ENCODE data around the gene ERGIC2.
A peak's percentile ranks its signal among the peaks of the same experiment; 100 is the strongest.
"Not testable (repeated sequence)": the region's sequence is repeated elsewhere in the genome, so short reads cannot be mapped to it uniquely, and the experiment has no call there.

Gene ERGIC2, protein sequence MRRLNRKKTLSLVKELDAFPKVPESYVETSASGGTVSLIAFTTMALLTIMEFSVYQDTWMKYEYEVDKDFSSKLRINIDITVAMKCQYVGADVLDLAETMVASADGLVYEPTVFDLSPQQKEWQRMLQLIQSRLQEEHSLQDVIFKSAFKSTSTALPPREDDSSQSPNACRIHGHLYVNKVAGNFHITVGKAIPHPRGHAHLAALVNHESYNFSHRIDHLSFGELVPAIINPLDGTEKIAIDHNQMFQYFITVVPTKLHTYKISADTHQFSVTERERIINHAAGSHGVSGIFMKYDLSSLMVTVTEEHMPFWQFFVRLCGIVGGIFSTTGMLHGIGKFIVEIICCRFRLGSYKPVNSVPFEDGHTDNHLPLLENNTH

GRCh38 chr12:29380536-29381523, at the start of gene ERGIC2:
Gene ERGIC2 (minus strand): TSS chr12:29381172. CDS start chr12:29371633, 9,539 bp downstream.
- DNase-seq (ENCODE audit: low read depth in 2 of 2), result peak; percentile 97 to 98

GRCh38 chr12:29430716-29431044, 49.7 kb upstream of the ERGIC2 start:
- no peak for DNase-seq (ENCODE audit: low read depth in 2 of 2)

DNA sequence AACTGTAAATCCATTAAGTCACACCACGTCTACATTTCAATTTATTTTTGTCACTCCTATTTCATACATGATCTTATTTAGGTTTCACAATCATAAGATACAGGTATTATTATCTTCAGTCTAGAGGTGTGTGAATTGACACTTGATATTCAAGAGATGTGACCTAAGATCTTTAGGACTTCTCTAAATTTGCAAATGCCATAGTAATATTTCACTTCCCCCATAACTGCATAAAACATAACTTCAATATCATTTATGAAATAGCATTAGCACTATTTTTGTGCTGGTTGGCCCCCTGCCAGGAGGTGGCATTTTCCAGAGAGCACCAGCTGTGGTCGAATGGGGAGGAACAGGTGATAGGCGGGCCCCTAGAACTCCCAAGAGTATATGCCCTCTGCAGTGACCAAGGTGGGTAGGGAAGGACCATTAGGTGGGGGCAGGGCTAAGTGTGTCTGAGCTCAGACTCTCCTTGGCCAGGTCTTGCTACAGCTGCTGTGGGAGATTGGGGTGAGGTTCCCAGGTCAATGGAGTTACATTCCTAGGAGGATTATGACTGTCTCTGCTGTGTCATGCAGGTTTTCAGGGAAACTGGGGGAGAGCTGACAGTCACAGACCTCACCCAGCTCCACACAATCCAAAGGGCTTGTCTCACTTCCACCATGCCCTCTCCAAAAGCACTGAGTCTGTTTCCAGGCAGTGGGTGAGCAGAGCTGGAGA, 49.2 kb upstream of the ERGIC2 start:
- no peak for DNase-seq (ENCODE audit: low read depth in 2 of 2)

GRCh38 chr12:29428633-29429032, 47.7 kb upstream of the ERGIC2 start:
- DNase-seq (ENCODE audit: low read depth in 2 of 2), result peak; percentile 15 to 16

GRCh38 chr12:29427964-29428363, 47.0 kb upstream of the ERGIC2 start:
- no peak for DNase-seq (ENCODE audit: low read depth in 2 of 2)

- no peak for DNase-seq (ENCODE audit: low read depth in 2 of 2)
Measured at GRCh38 chr12:29426498-29426897, 45.5 kb upstream of the ERGIC2 start.

GRCh38 chr12:29425722-29426121, 44.8 kb upstream of the ERGIC2 start:
- DNase-seq (ENCODE audit: low read depth in 2 of 2), result no peak

GRCh38 chr12:29416748-29417147, 35.8 kb upstream of the ERGIC2 start:
- no peak for DNase-seq (ENCODE audit: low read depth in 2 of 2)

- DNase-seq (ENCODE audit: low read depth in 2 of 2), result no peak
Measured at GRCh38 chr12:29415111-29415510, 34.1 kb upstream of the ERGIC2 start.

DNA sequence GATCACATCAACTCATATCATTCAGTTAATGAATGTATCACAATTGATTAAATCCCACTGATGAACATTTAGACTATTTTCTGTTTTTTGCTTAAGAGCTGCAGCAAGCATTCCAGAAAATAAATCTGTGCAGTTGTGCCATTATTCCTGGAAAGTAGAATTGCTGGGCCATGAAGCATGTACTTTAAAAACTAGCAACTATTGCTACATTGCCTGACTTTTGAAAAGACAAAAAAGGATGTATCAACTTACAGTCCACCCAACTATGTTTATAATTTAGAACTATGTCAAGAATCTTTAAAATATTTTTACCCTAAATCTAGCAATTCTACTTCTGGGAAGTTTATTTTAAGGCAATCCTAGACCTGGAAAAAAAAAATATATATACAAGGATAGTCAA, 33.4 kb upstream of the ERGIC2 start:
- no peak for DNase-seq (ENCODE audit: low read depth in 2 of 2)

- DNase-seq (ENCODE audit: low read depth in 2 of 2), result no peak
Measured at GRCh38 chr12:29405561-29405960, 24.6 kb upstream of the ERGIC2 start.

DNA sequence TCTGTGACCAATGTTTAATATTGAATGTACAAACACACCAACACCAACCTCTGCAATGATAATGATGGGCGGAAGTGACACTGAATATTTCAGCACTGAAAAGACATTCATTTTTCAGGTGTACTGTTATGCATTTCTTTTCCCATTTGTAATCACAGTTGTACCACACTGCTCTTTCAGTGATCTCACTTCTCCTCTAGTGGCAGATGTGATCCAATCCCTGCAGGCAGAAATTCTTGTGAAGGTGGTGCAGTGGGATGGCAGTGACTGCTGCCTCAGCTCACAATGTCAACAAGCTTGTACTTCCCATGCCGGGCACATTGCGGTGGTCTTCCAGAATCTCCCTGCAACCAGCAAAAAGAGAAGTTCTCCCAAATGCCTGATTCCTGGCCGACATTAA, 23.0 kb upstream of the ERGIC2 start:
- no peak for DNase-seq (ENCODE audit: low read depth in 2 of 2)

- no peak for DNase-seq (ENCODE audit: low read depth in 2 of 2)
Measured at GRCh38 chr12:29402437-29402836, 21.5 kb upstream of the ERGIC2 start.

DNA sequence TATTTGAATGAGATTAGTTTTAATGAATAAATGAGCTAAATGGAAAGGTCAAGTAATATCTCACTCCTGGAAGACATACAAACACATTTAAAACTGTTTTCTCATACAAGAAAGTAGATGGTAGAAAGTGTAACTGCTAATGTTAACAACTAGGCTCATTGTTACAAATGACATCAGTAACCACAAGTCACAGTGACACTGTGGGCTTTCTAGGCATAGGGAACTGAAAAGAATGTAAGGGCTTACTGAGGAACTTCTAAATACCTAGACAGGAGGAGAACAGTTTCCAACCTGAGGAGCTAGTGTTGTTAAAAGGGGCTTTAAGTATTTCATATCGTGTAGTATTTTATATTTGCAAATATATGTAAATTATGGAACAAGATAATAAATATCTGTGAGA, 17.5 kb upstream of the ERGIC2 start:
- DNase-seq (ENCODE audit: low read depth in 2 of 2), result no peak

GRCh38 chr12:29396774-29397173, 15.8 kb upstream of the ERGIC2 start:
- no peak for DNase-seq (ENCODE audit: low read depth in 2 of 2)

- DNase-seq (ENCODE audit: low read depth in 2 of 2), result no peak
Measured at GRCh38 chr12:29395356-29395755, 14.4 kb upstream of the ERGIC2 start.

DNA sequence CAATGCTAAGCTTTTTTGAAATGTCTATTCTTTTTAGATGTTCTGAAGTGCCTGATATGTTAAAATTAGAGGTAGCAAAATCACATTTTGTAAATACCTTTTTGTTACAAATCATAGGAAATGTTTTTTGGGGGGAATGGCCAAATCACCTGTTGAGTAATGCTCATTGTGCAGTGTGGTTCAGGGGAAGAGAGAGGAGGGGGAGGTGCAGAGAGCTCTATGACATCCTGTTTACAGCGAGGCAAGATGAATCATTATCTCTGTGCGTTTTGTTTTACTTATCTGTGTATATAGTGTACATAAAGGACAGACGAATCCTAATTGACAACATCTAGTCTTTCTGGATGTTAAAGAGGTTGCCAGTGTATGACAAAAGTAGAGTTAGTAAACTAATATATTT, 9.4 kb upstream of the ERGIC2 start:
- not testable (repeated sequence) for DNase-seq (ENCODE audit: low read depth in 2 of 2)

DNA sequence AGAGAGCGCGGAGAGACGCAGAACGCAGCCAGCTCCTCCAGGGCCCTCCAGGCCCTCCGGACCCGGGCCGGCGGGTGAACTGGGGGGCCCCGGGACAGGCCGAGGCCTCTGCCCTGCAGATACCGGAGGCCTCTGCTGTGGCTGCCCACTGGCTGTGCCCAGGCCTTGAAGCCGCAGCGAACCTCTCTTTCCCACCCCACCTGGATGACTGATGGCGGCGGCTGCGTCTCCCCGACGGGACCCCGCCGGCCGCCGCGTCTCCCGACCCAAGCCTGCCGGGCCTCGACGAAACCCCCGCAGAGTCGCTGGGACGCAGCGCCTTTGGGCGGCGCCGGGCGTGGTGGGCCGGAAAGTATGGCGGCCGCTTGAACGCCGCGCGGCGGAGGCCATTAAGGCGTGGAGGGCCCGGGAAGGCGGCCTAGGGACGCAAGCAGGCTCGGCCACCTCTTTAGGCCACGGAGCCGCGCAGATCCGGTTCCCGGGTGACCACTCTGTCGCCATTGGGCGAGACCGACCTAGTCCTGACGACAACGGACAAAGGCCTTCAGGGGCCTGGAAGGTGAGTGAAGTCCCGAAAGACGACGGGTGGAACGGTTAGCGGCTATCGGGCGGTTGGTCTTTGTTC, 8.4 kb upstream of the ERGIC2 start:
- no peak for DNase-seq (ENCODE audit: low read depth in 2 of 2)

GRCh38 chr12:29386084-29386680, 5.2 kb upstream of the ERGIC2 start:
- DNase-seq (ENCODE audit: low read depth in 2 of 2), result not testable (repeated sequence)

- DNase-seq (ENCODE audit: low read depth in 2 of 2), result not testable (repeated sequence)
Measured at GRCh38 chr12:29385194-29385593, 4.2 kb upstream of the ERGIC2 start.

DNA sequence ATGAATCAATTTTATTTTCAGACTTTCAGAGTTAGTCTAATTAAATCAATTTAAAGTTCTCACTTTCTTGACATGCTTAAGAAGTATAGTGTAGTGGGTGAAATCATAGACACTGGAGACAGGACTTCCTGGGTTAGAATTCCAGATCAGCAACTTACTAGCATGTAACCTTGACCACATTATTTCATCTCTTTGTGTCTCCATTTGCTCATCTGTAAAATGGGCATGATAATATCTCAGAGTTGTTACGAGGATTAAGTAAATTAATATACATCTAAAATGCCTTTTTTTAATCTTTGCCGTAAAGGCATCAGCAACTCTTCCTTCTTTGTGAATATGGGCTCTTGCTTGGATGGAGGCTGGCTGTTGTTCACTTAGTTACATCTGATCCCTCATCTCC, 1.3 kb upstream of the ERGIC2 start:
- DNase-seq (ENCODE audit: low read depth in 2 of 2), result no peak
